H1 (cell line): ENCODE results near the gene ATP6V1F. TPM values are rescaled to one million over a fixed set of nuclear protein-coding genes. Genes with fewer than 3 reads are reported as not detected.

Experiments
- CREB1 ChIP-seq: IDR thresholded peaks from 2 replicates; pipeline ENCODE4 v1.6.1; 2012; ENCODE audit warnings: inconsistent platforms
- KDM1A ChIP-seq: fragments of 200-600, 300-600 bp; sonication (generic); IDR thresholded peaks from 2 replicates; pipeline ENCODE4 v1.7.1; 2016; ENCODE audit warnings: mild to moderate bottlenecking, low read length, borderline replicate concordance
- NRF1 ChIP-seq: IDR thresholded peaks from 2 replicates; pipeline ENCODE4 v1.6.1; 2011; ENCODE audit warnings: mild to moderate bottlenecking, low read depth, low read length, improper control_type of control experiment
- POLR2AphosphoS5 ChIP-seq: IDR thresholded peaks from 2 replicates; pipeline ENCODE4 v1.6.1; 2011; ENCODE audit warnings: low read depth, low read length
- RAD21 ChIP-seq, 2 experiments: IDR thresholded peaks in 1 of 2; conservative IDR thresholded peaks in 1 of 2; 2 replicates each; pipeline ENCODE4 v1.6.1; 2011; ENCODE audit warnings: low read depth in 2 of 2, low read length in 2 of 2, improper control_type of control experiment in 1 of 2, inconsistent platforms in 1 of 2, mild to moderate bottlenecking in 1 of 2, moderate library complexity in 1 of 2
- SIRT6 ChIP-seq: IDR thresholded peaks from one replicate; pipeline ENCODE4 v1.7.1; 2012; ENCODE audit warnings: low read length, inconsistent platforms
- TBP ChIP-seq: IDR thresholded peaks from 2 replicates; pipeline ENCODE4 v1.6.1; 2011; ENCODE audit warnings: low read depth, low read length, improper control_type of control experiment
- polyA plus RNA-seq, 7 experiments: library from polyadenylated mRNA; depleted of rRNA in 3 of 7; stranded (reverse) in 5 of 7; unstranded in 2 of 7; fragments of >200 nt in 5 of 7; fragments of 200-250 nt in 2 of 7; gene quantifications; 1 replicate in 5 of 7; 2 replicates in 1 of 7; 4 replicates in 1 of 7; pipeline versions ENCODE4 v1.2.1 to v1.2.3, GENCODE V29; 2011 to 2013; ENCODE audit warnings: missing spikeins in 2 of 7, mixed read lengths in 2 of 7
- total RNA-seq: library from RNA; stranded (reverse); fragmentation: NEBNext Ultra II Directional; extraction: Animal tissue kit (Norgen Biotek cat#: 25700); gene quantifications from 2 replicates; pipeline ENCODE4 v1.2.1, GENCODE V29; 2021

The ATP6V1F gene
- total and polyA plus RNA-seq, 2 of the 8 experiments (the other 6 are each of a cell fraction or from before 2014, with no cell fraction given), result 104 to 318 TPM

- TF ChIP-seq TBP (no peak), KDM1A (no peak), SIRT6 (no peak), POLR2AphosphoS5 (no peak), RAD21 (IDR thresholded peaks at IDR 0.05 in 1 of 2, conservative IDR thresholded peaks at IDR 0.05 in 1 of 2; ENCODE audit: low read depth in 2 of 2, low read length in 2 of 2) (no peak), NRF1 (no peak), CREB1 (no peak)
- TF ChIP-seq, all 59 proteins: peak for 0
Observed at GRCh38 chr7:128887169-128888038, 24.7 kb downstream of the ATP6V1F start (continued).
